RWPE1 (cell line): ENCODE data around the gene GPR158.

Experiments
- CTCF ChIA-PET: fragments of 350-600 bp; sonication (Branson Sonifier 250); formaldehyde crosslinking; extraction: SDS; loops from one replicate; lab custom pipeline; 2021; lab: Yijun Ruan, JAX
- POLR2A ChIA-PET: fragments of 400-600 bp; formaldehyde crosslinking; extraction: SDS; loops from one replicate; lab custom pipeline; 2020; ENCODE audit warnings: antibody characterized with exemption; ENCODE audit not compliant: low non-redundant PET; lab: Yijun Ruan, JAX
- DNase-seq: peaks from one replicate; pipeline ENCODE4 v3.0.0; 2012; ENCODE audit warnings: low spot score
- H3K27ac ChIP-seq: fragments of 450-650 bp; 2 replicates; pipeline ENCODE4 v1.5.1; 2017
- TF ChIP-seq, protein P1 (sequence below): fragments of 450-650 bp; conservative IDR thresholded peaks from 2 replicates; pipeline ENCODE4 v1.5.1; 2017; ENCODE audit warnings: low read depth, mild to moderate bottlenecking

GPR158 gene

DNA sequence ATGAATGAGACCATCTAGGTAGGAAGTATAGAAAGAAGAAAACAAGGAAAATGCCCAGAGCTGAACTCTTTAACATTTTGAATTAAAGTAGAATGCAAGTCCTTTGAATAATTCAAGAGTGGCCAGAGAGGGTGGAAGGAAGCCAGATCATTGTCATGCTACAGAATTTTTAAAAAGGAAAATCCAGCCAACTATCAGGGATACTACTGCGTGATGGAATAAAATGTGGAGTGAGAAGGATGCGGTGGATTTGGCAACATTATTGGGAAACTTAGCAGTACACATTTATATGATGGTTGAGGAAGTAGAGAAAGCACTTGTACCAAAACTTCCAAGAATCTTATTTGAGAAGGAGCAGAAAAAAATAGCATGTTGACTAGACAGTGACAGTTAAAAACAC is 261.6 kb downstream of the GPR158 start:
- no peak for DNase-seq
- ChIA-PET CTCF (no interaction called here), POLR2A (no interaction called here)
- TF ChIP-seq, protein P1, sequence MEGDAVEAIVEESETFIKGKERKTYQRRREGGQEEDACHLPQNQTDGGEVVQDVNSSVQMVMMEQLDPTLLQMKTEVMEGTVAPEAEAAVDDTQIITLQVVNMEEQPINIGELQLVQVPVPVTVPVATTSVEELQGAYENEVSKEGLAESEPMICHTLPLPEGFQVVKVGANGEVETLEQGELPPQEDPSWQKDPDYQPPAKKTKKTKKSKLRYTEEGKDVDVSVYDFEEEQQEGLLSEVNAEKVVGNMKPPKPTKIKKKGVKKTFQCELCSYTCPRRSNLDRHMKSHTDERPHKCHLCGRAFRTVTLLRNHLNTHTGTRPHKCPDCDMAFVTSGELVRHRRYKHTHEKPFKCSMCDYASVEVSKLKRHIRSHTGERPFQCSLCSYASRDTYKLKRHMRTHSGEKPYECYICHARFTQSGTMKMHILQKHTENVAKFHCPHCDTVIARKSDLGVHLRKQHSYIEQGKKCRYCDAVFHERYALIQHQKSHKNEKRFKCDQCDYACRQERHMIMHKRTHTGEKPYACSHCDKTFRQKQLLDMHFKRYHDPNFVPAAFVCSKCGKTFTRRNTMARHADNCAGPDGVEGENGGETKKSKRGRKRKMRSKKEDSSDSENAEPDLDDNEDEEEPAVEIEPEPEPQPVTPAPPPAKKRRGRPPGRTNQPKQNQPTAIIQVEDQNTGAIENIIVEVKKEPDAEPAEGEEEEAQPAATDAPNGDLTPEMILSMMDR: no peak
- no peak overlapping the region for H3K27ac ChIP-seq

DNA sequence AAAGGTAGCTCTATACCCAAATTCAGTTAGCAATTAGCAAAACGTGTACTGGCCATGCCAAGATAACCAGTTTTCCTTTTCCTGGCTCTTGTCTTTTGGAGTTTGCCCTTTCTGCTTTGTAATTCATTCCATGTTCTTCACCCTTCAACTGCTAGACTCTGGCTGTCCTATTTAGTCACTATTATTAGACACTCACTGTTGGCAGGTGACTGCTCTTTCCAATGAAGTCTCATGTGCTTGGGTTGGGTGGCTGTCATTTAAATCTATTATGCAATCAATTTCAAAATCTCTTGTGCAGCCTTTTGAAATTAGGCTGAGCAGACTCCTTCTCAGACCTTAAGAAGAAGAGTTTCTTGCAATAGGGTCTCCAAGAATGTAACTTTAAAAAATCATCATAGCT is 266.5 kb downstream of the GPR158 start:
- TF ChIP-seq, protein P1: no peak
- POLR2A ChIA-PET: no interaction called here
- no peak for DNase-seq
- no peak overlapping the region for H3K27ac ChIP-seq
- CTCF ChIA-PET: no interaction called here

DNA sequence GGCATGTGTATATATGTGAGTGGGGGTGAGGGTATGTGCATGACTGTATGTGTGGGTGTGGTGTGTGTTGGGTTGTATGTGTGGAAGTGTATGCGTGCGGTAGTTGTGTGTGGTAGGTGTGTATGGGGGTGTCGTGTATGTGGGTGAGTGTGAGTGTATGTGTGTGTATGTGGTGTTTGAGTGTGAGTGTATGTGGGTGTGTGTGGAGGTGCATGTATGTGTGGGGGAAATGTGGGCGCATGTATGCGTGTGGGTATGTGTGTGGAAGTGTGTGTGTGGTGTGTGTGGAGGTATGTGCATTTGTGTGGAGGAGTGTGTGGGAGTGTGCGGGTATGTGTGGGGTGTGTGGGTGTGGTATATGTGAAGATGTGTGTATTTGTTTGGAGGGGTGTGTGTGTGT is 269.5 kb downstream of the GPR158 start:
- DNase-seq: no peak
- TF ChIP-seq, protein P1: no peak
- no peak overlapping the region for H3K27ac ChIP-seq
- CTCF ChIA-PET: no interaction called here
- POLR2A ChIA-PET: no interaction called here

DNA sequence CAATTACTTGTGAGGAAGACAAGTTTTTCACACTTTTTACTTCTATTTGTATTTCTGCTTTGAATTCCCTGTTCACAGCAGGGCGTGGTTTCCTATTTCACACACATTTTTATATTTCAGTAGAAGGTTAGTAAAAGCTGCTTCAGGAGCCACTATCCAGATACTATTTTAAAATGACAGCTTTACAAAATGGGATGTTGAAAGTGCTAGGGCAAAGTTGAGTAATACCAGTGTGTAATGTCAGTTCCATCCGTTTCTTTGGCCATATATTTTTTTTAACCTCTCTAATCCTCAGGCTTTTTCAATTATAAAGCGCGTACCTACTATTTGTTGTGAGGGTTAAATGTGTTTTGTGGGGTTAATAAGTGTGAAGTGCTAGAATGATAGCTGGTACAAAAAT is 276.6 kb downstream of the GPR158 start:
- POLR2A ChIA-PET: no interaction called here
- CTCF ChIA-PET: no interaction called here
- H3K27ac ChIP-seq: no peak overlapping the region
- TF ChIP-seq, protein P1: no peak
- no peak for DNase-seq

DNA sequence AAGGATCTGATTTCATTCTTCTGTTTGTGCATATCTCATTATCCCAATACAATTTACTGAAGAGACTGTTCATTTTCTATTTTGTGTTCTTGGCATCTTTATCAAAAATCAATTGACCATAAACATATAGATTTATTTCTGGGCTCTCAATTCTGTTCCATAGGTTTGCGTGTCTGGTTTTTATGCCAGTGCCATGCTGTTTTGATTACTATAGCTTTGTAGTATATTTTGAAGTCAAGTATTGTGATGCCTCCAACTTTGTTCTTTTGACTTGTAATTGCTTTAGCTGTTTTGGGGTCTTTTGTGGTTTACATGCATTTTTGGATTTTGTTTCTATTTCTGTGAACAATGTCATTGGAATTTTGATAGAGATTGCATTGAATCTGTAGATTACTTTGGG is 278.8 kb downstream of the GPR158 start:
- no peak overlapping the region for H3K27ac ChIP-seq
- DNase-seq: no peak
- POLR2A ChIA-PET: no interaction called here
- TF ChIP-seq, protein P1: no peak
- CTCF ChIA-PET: no interaction called here

DNA sequence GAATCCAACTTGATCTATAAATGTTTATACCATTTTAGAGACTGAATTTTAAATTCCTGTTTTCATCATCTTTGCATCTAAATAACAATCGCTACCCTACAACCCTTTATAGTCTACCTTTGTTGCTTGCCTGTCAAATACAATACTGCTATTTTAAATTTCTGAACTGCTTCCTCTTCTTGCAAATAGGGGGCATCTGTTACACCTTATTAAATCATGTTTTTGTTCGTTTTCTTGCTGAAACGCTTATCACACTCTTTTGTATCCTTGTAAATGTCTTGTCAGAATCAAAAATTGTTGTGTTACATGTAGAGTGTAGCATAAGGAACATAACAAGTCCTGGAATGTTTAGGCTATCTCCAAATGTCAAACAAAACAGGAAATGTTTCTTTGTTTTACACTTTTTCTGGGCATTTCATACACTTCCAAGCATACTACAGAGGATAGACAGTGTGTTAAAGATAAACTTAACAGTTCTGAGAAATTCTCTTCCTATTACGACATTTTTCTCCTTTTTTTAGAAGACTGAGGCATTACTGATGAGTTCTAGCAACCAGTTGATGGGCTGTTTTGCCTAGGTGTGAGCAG is 281.3 kb downstream of the GPR158 start:
- ChIA-PET CTCF (no interaction called here), POLR2A (no interaction called here)
- DNase-seq: no peak
- TF ChIP-seq, protein P1: no peak
- no peak overlapping the region for H3K27ac ChIP-seq
